GM12892 (cell line): ENCODE measurements around the gene LEAP2.

ENCODE experiments used
- POLR2A ChIP-seq: IDR thresholded peaks from 2 replicates; pipeline ENCODE4 v1.6.1; 2011; ENCODE audit warnings: low read depth, low read length, control low read depth
- POLR2AphosphoS5 ChIP-seq: IDR thresholded peaks from 2 replicates; pipeline ENCODE4 v1.6.1; 2011; ENCODE audit warnings: low read depth, low read length, control low read depth
- TAF1 ChIP-seq: IDR thresholded peaks from 2 replicates; pipeline ENCODE4 v1.6.1; 2011; ENCODE audit warnings: low read depth, mild to moderate bottlenecking, control low read depth, low read length, borderline replicate concordance

- TF ChIP-seq POLR2A (0 out of 2 replicates have a peak, but pooled peaks have one; percentile 1), TAF1 (no peak), POLR2AphosphoS5 (no peak)
Measured at GRCh38 chr5:132873930-132874271, 433 bp downstream of the LEAP2 start.
